GM23248 (cell line): ENCODE measurements around the gene ZDHHC13.

Experiments used
- EZH2 ChIP-seq: fragments of 200-600 bp; sonication (generic); IDR thresholded peaks from 2 replicates; pipeline ENCODE4 v1.6.1; 2018; ENCODE audit warnings: antibody characterized with exemption, mild to moderate bottlenecking; ENCODE audit not compliant: insufficient read depth, poor library complexity, severe bottlenecking
- EZH2phosphoT487 ChIP-seq: fragments of 200-600 bp; sonication (generic); IDR thresholded peaks from 2 replicates; pipeline ENCODE4 v1.6.1; 2018; ENCODE audit warnings: antibody characterized with exemption, moderate library complexity, mild to moderate bottlenecking, low read depth; ENCODE audit not compliant: insufficient read depth

DNA sequence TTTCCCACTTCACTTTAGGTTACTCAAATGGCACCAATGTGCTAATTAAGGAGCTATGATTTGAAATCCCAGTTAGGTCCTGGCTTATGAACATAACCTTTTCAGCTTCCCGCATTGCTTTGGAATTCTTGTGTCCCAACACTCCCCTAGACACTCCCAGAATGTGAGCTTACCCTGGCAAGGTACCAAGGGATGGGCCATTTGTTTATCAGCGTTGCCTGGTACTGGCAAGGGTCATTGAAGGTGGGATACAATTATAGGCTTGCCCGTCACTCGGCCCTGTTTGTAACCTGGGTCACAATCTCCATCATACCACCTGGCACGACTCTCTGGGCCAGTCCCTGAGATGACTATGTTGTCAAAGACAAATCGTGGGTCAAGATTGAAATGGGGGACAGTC is 79.5 kb downstream of the ZDHHC13 start:
- TF ChIP-seq EZH2, result no peak
- no peak for TF ChIP-seq EZH2phosphoT487
